Mammary epithelial cell (primary cell): ENCODE data around the gene LIMK2.
"Not testable (repeated sequence)": the region's sequence is repeated elsewhere in the genome, so short reads cannot be mapped to it uniquely, and the experiment has no call there.

Experiments
- EZH2 ChIP-seq: IDR thresholded peaks from 2 replicates; pipeline ENCODE4 v1.6.1; 2012; ENCODE audit warnings: low read length, inconsistent platforms, borderline replicate concordance
- TF ChIP-seq, protein P1 (sequence below), 2 donors: IDR thresholded peaks in 1 of 2; conservative IDR thresholded peaks in 1 of 2; 2 replicates each; pipeline ENCODE4 v1.5.1; 2011 to 2012; ENCODE audit warnings: inconsistent platforms in 2 of 2, low read length in 2 of 2, mild to moderate bottlenecking in 2 of 2, control low read depth in 1 of 2, low read depth in 1 of 2; ENCODE audit not compliant: insufficient read depth in 1 of 2; ENCODE audit errors: extremely low read depth in 1 of 2

GRCh38 chr22:31224691-31225090, 12.6 kb downstream of the LIMK2 start:
- TF ChIP-seq, protein P1, sequence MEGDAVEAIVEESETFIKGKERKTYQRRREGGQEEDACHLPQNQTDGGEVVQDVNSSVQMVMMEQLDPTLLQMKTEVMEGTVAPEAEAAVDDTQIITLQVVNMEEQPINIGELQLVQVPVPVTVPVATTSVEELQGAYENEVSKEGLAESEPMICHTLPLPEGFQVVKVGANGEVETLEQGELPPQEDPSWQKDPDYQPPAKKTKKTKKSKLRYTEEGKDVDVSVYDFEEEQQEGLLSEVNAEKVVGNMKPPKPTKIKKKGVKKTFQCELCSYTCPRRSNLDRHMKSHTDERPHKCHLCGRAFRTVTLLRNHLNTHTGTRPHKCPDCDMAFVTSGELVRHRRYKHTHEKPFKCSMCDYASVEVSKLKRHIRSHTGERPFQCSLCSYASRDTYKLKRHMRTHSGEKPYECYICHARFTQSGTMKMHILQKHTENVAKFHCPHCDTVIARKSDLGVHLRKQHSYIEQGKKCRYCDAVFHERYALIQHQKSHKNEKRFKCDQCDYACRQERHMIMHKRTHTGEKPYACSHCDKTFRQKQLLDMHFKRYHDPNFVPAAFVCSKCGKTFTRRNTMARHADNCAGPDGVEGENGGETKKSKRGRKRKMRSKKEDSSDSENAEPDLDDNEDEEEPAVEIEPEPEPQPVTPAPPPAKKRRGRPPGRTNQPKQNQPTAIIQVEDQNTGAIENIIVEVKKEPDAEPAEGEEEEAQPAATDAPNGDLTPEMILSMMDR (conservative IDR thresholded peaks at IDR 0.05 in 1 of 2, IDR thresholded peaks at IDR 0.05 in 1 of 2; ENCODE audit: extremely low read depth in 1 of 2, insufficient read depth in 1 of 2, low read depth in 1 of 2, low read length in 2 of 2): not testable (repeated sequence)
- not testable (repeated sequence) for TF ChIP-seq EZH2
